ENCODE measurements around the gene DPM2. TPM values are rescaled to one million over a fixed set of nuclear protein-coding genes. Genes with fewer than 3 reads are reported as not detected.

DPM2 gene
- total RNA-seq, 4 donors from 2014 or later, result 6.7 to 33.1 (median 15.9) TPM

- Histone ChIP-seq H3K27ac (peak overlapping the region; percentile 93 to 97), H3K36me3 (no peaks in the 10 kb centered on the region), H3K27me3 (no peaks in the 10 kb centered on the region), H3K9me3 (no peaks in the 10 kb centered on the region), H3K4me3 (peak overlapping the region; percentile 72 to 79), H3K4me1 (peaks cover 0 to 26% of the 10 kb centered on the region in 2 donors)
- intact Hi-C loops (cut with DNase I; ENCODE audit: low total_unique reads), result no loop called here
- TF ChIP-seq POLR2A (IDR thresholded peaks at IDR 0.05) (no peak), CTCF (IDR thresholded peaks at IDR 0.05) (no peak)
- DNase-seq, result peak; percentile 71 to 75
Measured at GRCh38 chr9:127898433-127899127, 39.1 kb downstream of the DPM2 start.

- TF ChIP-seq POLR2A (IDR thresholded peaks at IDR 0.05), result peak; percentile 39 to 50
- TF ChIP-seq CTCF (IDR thresholded peaks at IDR 0.05), result peak in 1 of 4 experiments; percentile 11
- H3K4me1 ChIP-seq, result peaks cover 0 to 23% of the 10 kb centered on the region in 2 donors
Measured at GRCh38 chr9:127897193-127897692, 40.4 kb downstream of the DPM2 start.

GRCh38 chr9:127896395-127897192 is 41.1 kb downstream of the DPM2 start:
- H3K4me3 ChIP-seq, result peak overlapping the region; percentile 72 to 79
- no peak for TF ChIP-seq POLR2A (IDR thresholded peaks at IDR 0.05)
- TF ChIP-seq CTCF (IDR thresholded peaks at IDR 0.05), result no peak
- H3K27me3 ChIP-seq, result no peaks in the 10 kb centered on the region
- H3K36me3 ChIP-seq, result no peaks in the 10 kb centered on the region
- H3K4me1 ChIP-seq, result peaks cover 0 to 23% of the 10 kb centered on the region in 2 donors
- DNase-seq, result no peak
- intact Hi-C loops (cut with DNase I; ENCODE audit: low total_unique reads), result no loop called here
- H3K27ac ChIP-seq, result peak overlapping the region; percentile 93 to 97
- H3K9me3 ChIP-seq, result no peaks in the 10 kb centered on the region

More at GRCh38 chr9:127897193-127897692, 40.4 kb downstream of the DPM2 start:
- peak overlapping the region; percentile 72 to 79 for H3K4me3 ChIP-seq
- H3K27me3 ChIP-seq, result no peaks in the 10 kb centered on the region
- H3K9me3 ChIP-seq, result no peaks in the 10 kb centered on the region
- intact Hi-C loops (cut with DNase I; ENCODE audit: low total_unique reads), result no loop called here
- H3K27ac ChIP-seq, result peak overlapping the region; percentile 93 to 97
- H3K36me3 ChIP-seq, result no peaks in the 10 kb centered on the region
- peak; percentile 91 to 94 for DNase-seq

GRCh38 chr9:127895811-127896210 is 41.8 kb downstream of the DPM2 start:
- Histone ChIP-seq H3K36me3 (no peaks in the 10 kb centered on the region), H3K4me3 (no peak overlapping the region), H3K27ac (peak overlapping the region; percentile 93 to 97), H3K27me3 (no peaks in the 10 kb centered on the region), H3K9me3 (no peaks in the 10 kb centered on the region), H3K4me1 (peaks cover 0 to 23% of the 10 kb centered on the region in 2 donors)
- intact Hi-C loops (cut with DNase I; ENCODE audit: low total_unique reads), result no loop called here
- TF ChIP-seq CTCF (IDR thresholded peaks at IDR 0.05) (no peak), POLR2A (IDR thresholded peaks at IDR 0.05) (no peak)
- DNase-seq, result no peak

- Histone ChIP-seq H3K4me3 (no peak overlapping the region), H3K4me1 (peaks cover 0 to 18% of the 10 kb centered on the region in 2 donors), H3K9me3 (no peaks in the 10 kb centered on the region), H3K27ac (no peak overlapping the region), H3K36me3 (no peaks in the 10 kb centered on the region), H3K27me3 (no peaks in the 10 kb centered on the region)
- intact Hi-C loops (cut with DNase I; ENCODE audit: low total_unique reads), result no loop called here
- TF ChIP-seq POLR2A (IDR thresholded peaks at IDR 0.05), result no peak
- TF ChIP-seq CTCF (IDR thresholded peaks at IDR 0.05), result no peak
- DNase-seq, result no peak
Measured at GRCh38 chr9:127893392-127893791, 44.3 kb downstream of the DPM2 start.

Measured in uterus (tissue), 4 donors.